ENCODE results near the gene NOTCH2.
A peak's percentile ranks its signal among the peaks of the same experiment; 100 is the strongest.

NOTCH2 gene

GRCh38 chr1:119953266-119953998 is 116.0 kb downstream of the NOTCH2 start:
- no peak for DNase-seq (ENCODE audit: low spot score)
- H3K27ac ChIP-seq, result no peak overlapping the region
- CTCF ChIA-PET, result no interaction called here
- no peak for TF ChIP-seq CTCF (conservative IDR thresholded peaks at IDR 0.05; ENCODE audit: low read depth)
- POLR2A ChIA-PET (ENCODE audit: low non-redundant PET), result no interaction called here

GRCh38 chr1:119952496-119952895 is 117.0 kb downstream of the NOTCH2 start:
- no peak for TF ChIP-seq CTCF (conservative IDR thresholded peaks at IDR 0.05; ENCODE audit: low read depth)
- ChIA-PET POLR2A (ENCODE audit: low non-redundant PET) (no interaction called here), CTCF (no interaction called here)
- no peak overlapping the region for H3K27ac ChIP-seq
- no peak for DNase-seq (ENCODE audit: low spot score)

GRCh38 chr1:119948342-119949214 is 120.9 kb downstream of the NOTCH2 start:
- peak; percentile 87 for TF ChIP-seq CTCF (conservative IDR thresholded peaks at IDR 0.05; ENCODE audit: low read depth)
- POLR2A ChIA-PET (ENCODE audit: low non-redundant PET), result no interaction called here
- no peak overlapping the region for H3K27ac ChIP-seq
- CTCF ChIA-PET, result interaction anchor here (0.6 to 1.6 kb wide), 14 partner anchors 8 to 297 kb away, joined by 3 to 8 read pairs (median 4); no protein-coding TSS in a partner anchor
- peak; percentile 39 for DNase-seq (ENCODE audit: low spot score)

- no peak for DNase-seq (ENCODE audit: low spot score)
These were observed 122.0 kb downstream of the NOTCH2 start for GRCh38 chr1:119947468-119947867.

GRCh38 chr1:119946724-119947123 is 122.7 kb downstream of the NOTCH2 start:
- TF ChIP-seq CTCF (conservative IDR thresholded peaks at IDR 0.05; ENCODE audit: low read depth), result no peak
- no peak overlapping the region for H3K27ac ChIP-seq
- POLR2A ChIA-PET (ENCODE audit: low non-redundant PET), result no interaction called here
- CTCF ChIA-PET, result no interaction called here
- no peak for DNase-seq (ENCODE audit: low spot score)

More at GRCh38 chr1:119947468-119947867, 122.0 kb downstream of the NOTCH2 start:
- TF ChIP-seq CTCF (conservative IDR thresholded peaks at IDR 0.05; ENCODE audit: low read depth), result no peak
- H3K27ac ChIP-seq, result no peak overlapping the region
- ChIA-PET CTCF (interaction anchor here (1.6 kb wide), 2 partner anchors 20 to 139 kb away, joined by 4 to 8 read pairs; no protein-coding TSS in a partner anchor), POLR2A (ENCODE audit: low non-redundant PET) (no interaction called here)

GRCh38 chr1:119943216-119943615 is 126.2 kb downstream of the NOTCH2 start:
- ChIA-PET CTCF (no interaction called here), POLR2A (ENCODE audit: low non-redundant PET) (no interaction called here)
- no peak overlapping the region for H3K27ac ChIP-seq
- DNase-seq (ENCODE audit: low spot score), result no peak
- TF ChIP-seq CTCF (conservative IDR thresholded peaks at IDR 0.05; ENCODE audit: low read depth), result no peak
